ENCODE measurements around the gene SYNPR. TPM values are rescaled to one million over a fixed set of nuclear protein-coding genes. Genes with fewer than 3 reads are reported as not detected.

The SYNPR gene
- total RNA-seq, 1 experiment from 2014 or later, result 0.17 TPM

GRCh38 chr3:63639806-63640205, 361.7 kb downstream of the SYNPR start:
- Histone ChIP-seq H4K20me1 (ENCODE audit: control insufficient read depth, insufficient read depth, insufficient read length) (no peaks in the 10 kb centered on the region), H2BK5ac (ENCODE audit: insufficient read length, low read length) (no peak overlapping the region), H3K14ac (ENCODE audit: insufficient read depth, low read length) (no peak overlapping the region), H4K8ac (replicated peaks; ENCODE audit: insufficient read length, low read depth, low read length) (no peak overlapping the region), H3K23me2 (ENCODE audit: insufficient read length, low read depth, low read length, poor library complexity, severe bottlenecking) (no peaks in the 10 kb centered on the region), H4K5ac (ENCODE audit: insufficient read length, low read depth, low read length) (no peak overlapping the region), H4K91ac (ENCODE audit: insufficient read length, low read depth, low read length) (no peak overlapping the region), H2AK5ac (ENCODE audit: insufficient read length, low read length) (no peak overlapping the region), H3K79me2 (ENCODE audit: insufficient read depth, low read length) (no peaks in the 10 kb centered on the region), H3K18ac (ENCODE audit: insufficient read length, low read depth, low read length) (no peak overlapping the region), H3K4me2 (ENCODE audit: insufficient read depth, insufficient read length, low read length) (no peak overlapping the region), H2AFZ (ENCODE audit: low read length) (no peak overlapping the region), H2BK15ac (ENCODE audit: low read depth, low read length) (no peak overlapping the region), H3K9ac (ENCODE audit: extremely low read depth, insufficient read length, low read length) (no peak overlapping the region), H3K79me1 (ENCODE audit: insufficient read depth, low read depth, low read length, poor library complexity, severe bottlenecking) (no peaks in the 10 kb centered on the region), H3K27me3 (ENCODE audit: insufficient read depth, low read length) (no peaks in the 10 kb centered on the region), H3K4me1 (ENCODE audit: insufficient read depth, low read length) (peaks cover 4% of the 10 kb centered on the region; the same call in 1 of the 2 replicates), H3K27ac (ENCODE audit: insufficient read length, low read depth, low read length) (no peak overlapping the region), H2BK12ac (ENCODE audit: insufficient read length, low read depth, low read length) (no peak overlapping the region), H3K9me3 (ENCODE audit: control insufficient read depth, low read depth, low read length) (no peaks in the 10 kb centered on the region), H3K23ac (ENCODE audit: insufficient read length, low read depth, low read length) (no peak overlapping the region), H3K4ac (ENCODE audit: low read depth, low read length) (no peak overlapping the region), H2BK120ac (ENCODE audit: low read depth, low read length, poor library complexity, severe bottlenecking) (no peak overlapping the region), H2BK20ac (ENCODE audit: low read depth, low read length, poor library complexity, severe bottlenecking) (no peak overlapping the region), H3K56ac (ENCODE audit: insufficient read length, low read depth, low read length) (no peak overlapping the region), H3T11ph (ENCODE audit: low read length) (no peak overlapping the region)
- no CpG with 5 or more reads among the region's 2 CpGs for WGBS (ENCODE audit: extremely low coverage, insufficient read length, low lambda C conversion rate)
- H3K4me1 Mint-ChIP-seq, result peaks cover 13 to 17% of the 10 kb centered on the region in 2 experiments
- DNase-seq, result no peak
- TF ChIP-seq CTCF (conservative IDR thresholded peaks at IDR 0.05), result no peak
- H3K4me3 Mint-ChIP-seq, result no peak overlapping the region
- H3K27me3 Mint-ChIP-seq (ENCODE audit: low read depth), result no peaks in the 10 kb centered on the region
- no peak overlapping the region for H3K27ac Mint-ChIP-seq
- H3K9me3 Mint-ChIP-seq, result peaks cover 9 to 10% of the 10 kb centered on the region in 2 experiments; a peak in 4 of 5 replicates
- H3K36me3 Mint-ChIP-seq (ENCODE audit: insufficient read depth in 1 of 3, low read depth in 3 of 3), result peaks cover 0 to 17% (median 3%) of the 10 kb centered on the region in 3 experiments; a peak in 4 of 7 replicates

All from H9 (cell line).